Activated B cell treated with CpG ODN at 0.5 μM for 24 hours (primary cell): ENCODE measurements around the gene HIPK4. TPM values are rescaled to one million over a fixed set of nuclear protein-coding genes. Genes with fewer than 3 reads are reported as not detected.
"Not testable (repeated sequence)": the region's sequence is repeated elsewhere in the genome, so short reads cannot be mapped to it uniquely, and the experiment has no call there.

Experiments
- ATAC-seq: fragments of 200-7000 bp; cut with Tn5 transposase; one replicate; pipeline ENCODE4 v1.10.0; 2021; ENCODE audit warnings: low read depth, mild to moderate bottlenecking, moderate library complexity
- CTCF ChIA-PET: fragments of 350-600 bp; sonication (Branson Sonifier 250); formaldehyde crosslinking; loops from one replicate; lab custom pipeline; 2021; ENCODE audit warnings: antibody characterized with exemption; lab: Charles Lee
- POLR2A ChIA-PET: fragments of 350-600 bp; sonication (Branson Sonifier 250); formaldehyde crosslinking; loops from one replicate; lab custom pipeline; 2021; ENCODE audit warnings: antibody characterized with exemption; lab: Charles Lee
- DNase-seq: peaks from one replicate; pipeline ENCODE4 v3.0.0; 2022
- H3K27ac Mint-ChIP-seq: one replicate; pipeline ENCODE4 v1.8.0; 2020; ENCODE audit warnings: mixed read lengths
- H3K27me3 Mint-ChIP-seq: one replicate; pipeline ENCODE4 v1.8.0; 2021; ENCODE audit warnings: mixed read lengths
- H3K36me3 Mint-ChIP-seq: one replicate; pipeline ENCODE4 v1.8.0; 2021; ENCODE audit warnings: low read depth, mixed read lengths
- H3K4me1 Mint-ChIP-seq: one replicate; pipeline ENCODE4 v1.8.0; 2021; ENCODE audit warnings: mixed read lengths
- H3K4me3 Mint-ChIP-seq: one replicate; pipeline ENCODE4 v1.8.0; 2020; ENCODE audit warnings: mild to moderate bottlenecking, mixed read lengths
- H3K9me3 Mint-ChIP-seq: one replicate; pipeline ENCODE4 v1.8.0; 2020; ENCODE audit warnings: mixed read lengths
- intact Hi-C: fragments of 100-400 bp; cut with micrococcal nuclease; formaldehyde crosslinking; loops from one replicate; pipeline ENCODE4 v1.15.1; 2024
- total RNA-seq: library from RNA; stranded (reverse); gene quantifications from 2 replicates; pipeline ENCODE4 v1.2.3, GENCODE V29; 2022
- TF ChIP-seq, protein P1 (sequence below): fragments of 200-600 bp; IDR thresholded peaks from one replicate; pipeline ENCODE4 v1.8.0; 2022; ENCODE audit warnings: antibody characterized with exemption, mild to moderate bottlenecking

HIPK4 gene
- total RNA-seq: 0.09 TPM in 1 of 2 replicates, not detected in the other

DNA sequence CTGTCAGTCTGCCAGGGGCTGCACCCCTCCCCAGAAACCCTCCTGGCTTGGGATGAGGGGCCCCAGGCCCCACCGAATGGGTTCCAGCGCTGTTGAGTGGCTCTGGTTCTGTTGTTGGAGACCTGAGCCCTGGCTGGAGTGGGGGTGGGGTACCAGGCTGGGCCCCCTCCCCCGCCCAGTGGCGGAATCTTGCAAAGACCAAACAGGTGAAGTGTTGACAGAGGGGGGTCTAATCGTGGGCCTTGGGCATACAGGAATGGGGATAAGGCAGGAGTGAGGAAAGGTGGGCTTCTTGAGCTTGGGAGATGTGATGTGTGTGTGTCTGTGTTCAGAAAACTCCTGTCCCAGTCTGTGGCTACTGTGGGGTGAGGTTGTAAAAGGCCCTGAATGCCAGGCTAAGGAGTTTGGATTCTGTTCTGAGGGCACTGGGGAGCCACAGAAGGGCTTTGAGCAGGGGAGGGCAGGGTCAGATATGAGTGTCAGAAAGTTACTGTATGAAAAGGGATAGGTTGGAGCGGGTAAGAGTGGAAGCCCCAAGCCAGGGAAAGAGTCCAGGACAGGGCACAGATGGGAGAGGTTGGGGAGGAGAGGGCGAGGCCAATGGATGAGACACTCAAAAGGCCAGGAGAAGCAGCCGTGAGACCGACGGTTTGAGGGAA is at the start of gene HIPK4:
HIPK4 (minus strand) TSS at position 98 of the 659 bp plus-strand sequence. CDS start 279 bp downstream, outside the sequence.
- Mint-ChIP-seq H3K9me3 (no peaks in the 10 kb centered on the region), H3K4me1 (no peaks in the 10 kb centered on the region), H3K27me3 (peaks cover 4% of the 10 kb centered on the region), H3K27ac (no peak within 1 kb of the TSS), H3K36me3 (no peaks in the 10 kb centered on the region), H3K4me3 (no peak within 1 kb of the TSS)
- ChIA-PET POLR2A (interaction anchor here (0.7 kb wide), 2 partner anchors 35 to 88 kb away, joined by 3 to 4 read pairs; no protein-coding TSS in a partner anchor), CTCF (no interaction called here)
- intact Hi-C loops: no loop called here
- ATAC-seq (no peak), DNase-seq (no peak)
- TF ChIP-seq, protein P1, sequence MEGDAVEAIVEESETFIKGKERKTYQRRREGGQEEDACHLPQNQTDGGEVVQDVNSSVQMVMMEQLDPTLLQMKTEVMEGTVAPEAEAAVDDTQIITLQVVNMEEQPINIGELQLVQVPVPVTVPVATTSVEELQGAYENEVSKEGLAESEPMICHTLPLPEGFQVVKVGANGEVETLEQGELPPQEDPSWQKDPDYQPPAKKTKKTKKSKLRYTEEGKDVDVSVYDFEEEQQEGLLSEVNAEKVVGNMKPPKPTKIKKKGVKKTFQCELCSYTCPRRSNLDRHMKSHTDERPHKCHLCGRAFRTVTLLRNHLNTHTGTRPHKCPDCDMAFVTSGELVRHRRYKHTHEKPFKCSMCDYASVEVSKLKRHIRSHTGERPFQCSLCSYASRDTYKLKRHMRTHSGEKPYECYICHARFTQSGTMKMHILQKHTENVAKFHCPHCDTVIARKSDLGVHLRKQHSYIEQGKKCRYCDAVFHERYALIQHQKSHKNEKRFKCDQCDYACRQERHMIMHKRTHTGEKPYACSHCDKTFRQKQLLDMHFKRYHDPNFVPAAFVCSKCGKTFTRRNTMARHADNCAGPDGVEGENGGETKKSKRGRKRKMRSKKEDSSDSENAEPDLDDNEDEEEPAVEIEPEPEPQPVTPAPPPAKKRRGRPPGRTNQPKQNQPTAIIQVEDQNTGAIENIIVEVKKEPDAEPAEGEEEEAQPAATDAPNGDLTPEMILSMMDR: no peak

GRCh38 chr19:40438284-40438683 is 48.3 kb upstream of the HIPK4 start:
- Mint-ChIP-seq H3K4me1 (peaks cover 57% of the 10 kb centered on the region), H3K9me3 (no peaks in the 10 kb centered on the region), H3K36me3 (peaks cover 30% of the 10 kb centered on the region), H3K27ac (peak overlapping the region; percentile 39), H3K27me3 (no peaks in the 10 kb centered on the region), H3K4me3 (no peak overlapping the region)
- ATAC-seq (no peak), DNase-seq (no peak)
- intact Hi-C loops: no loop called here
- POLR2A ChIA-PET: interaction anchor here (1.0 to 1.4 kb wide), 2 partner anchors 11 to 18 kb away, joined by 5 to 8 read pairs; no protein-coding TSS in a partner anchor
- CTCF ChIA-PET: no interaction called here
- TF ChIP-seq, protein P1: no peak

- Mint-ChIP-seq H3K27ac (peak overlapping the region; percentile 94), H3K36me3 (no peaks in the 10 kb centered on the region), H3K9me3 (no peaks in the 10 kb centered on the region), H3K27me3 (no peaks in the 10 kb centered on the region), H3K4me3 (peak overlapping the region; percentile 87), H3K4me1 (peaks cover 39% of the 10 kb centered on the region)
- TF ChIP-seq, protein P1: no peak
- intact Hi-C loops: loop anchor here (2.0 kb wide), 1 partner anchor 13 kb away; no protein-coding TSS in a partner anchor
- POLR2A ChIA-PET: interaction anchor here (0.8 to 4.4 kb wide), 6 partner anchors 8 to 172 kb away, joined by 3 to 48 read pairs (median 19); partner anchors contain the start of genes BLVRB, SERTAD1 and SERTAD3
- DNase-seq (peak; percentile 63), ATAC-seq (peak; percentile 74)
- CTCF ChIA-PET: interaction anchor here (0.9 to 1.4 kb wide), 3 partner anchors 8 to 201 kb away, joined by 3 to 5 read pairs (median 3); partner anchors contain the start of genes SERTAD1 and SERTAD3
These were observed 43.6 kb upstream of the HIPK4 start for GRCh38 chr19:40433391-40434216.

- ATAC-seq, DNase-seq, H3K27me3 Mint-ChIP-seq, intact Hi-C loops, H3K9me3 Mint-ChIP-seq, H3K36me3 Mint-ChIP-seq: not testable (repeated sequence)
- Mint-ChIP-seq H3K4me3 (peak overlapping the region; percentile 87), H3K27ac (peak overlapping the region; percentile 94), H3K4me1 (peaks cover 34% of the 10 kb centered on the region)
- CTCF ChIA-PET: interaction anchor here (1.4 kb wide), 1 partner anchor 11 kb away, joined by 5 read pairs; the partner anchor contains the start of gene SERTAD3
- POLR2A ChIA-PET: interaction anchor here (0.6 to 4.4 kb wide), 5 partner anchors 11 to 1587 kb away, joined by 3 to 48 read pairs (median 7); partner anchors contain the start of gene SERTAD3
These were observed 42.8 kb upstream of the HIPK4 start for GRCh38 chr19:40432760-40433159.

GRCh38 chr19:40431698-40432097 is 41.7 kb upstream of the HIPK4 start:
- CTCF ChIA-PET: no interaction called here
- ATAC-seq (no peak), DNase-seq (no peak)
- TF ChIP-seq, protein P1: no peak
- peak overlapping the region; percentile 3 for H3K27ac Mint-ChIP-seq
- H3K36me3 Mint-ChIP-seq: no peaks in the 10 kb centered on the region
- no peaks in the 10 kb centered on the region for H3K9me3 Mint-ChIP-seq
- H3K4me1 Mint-ChIP-seq: peaks cover 37% of the 10 kb centered on the region
- POLR2A ChIA-PET: interaction anchor here (3.9 to 4.4 kb wide), 2 partner anchors 10 to 12 kb away, joined by 34 to 48 read pairs; partner anchors contain the start of gene SERTAD3
- no peaks in the 10 kb centered on the region for H3K27me3 Mint-ChIP-seq
- no peak overlapping the region for H3K4me3 Mint-ChIP-seq
- intact Hi-C loops: no loop called here

DNA sequence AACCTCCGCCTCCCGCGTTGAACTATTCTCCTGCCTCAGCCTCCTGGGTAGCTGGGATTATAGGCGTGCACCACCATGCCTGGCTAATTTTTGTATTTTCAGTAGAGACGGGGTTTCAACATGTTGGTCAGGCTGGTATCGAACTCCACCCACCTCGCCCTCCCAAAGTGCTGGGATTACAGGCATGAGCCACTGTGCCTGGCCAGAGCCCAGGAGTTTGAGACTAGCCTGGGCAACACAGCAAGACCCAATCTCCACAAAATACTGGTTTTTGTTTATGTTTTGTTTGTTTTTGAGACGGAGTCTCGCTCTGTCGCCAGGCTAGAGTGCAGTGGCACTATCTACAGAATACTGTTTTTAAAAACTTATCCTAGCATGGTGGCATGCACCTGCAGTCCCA is 40.3 kb upstream of the HIPK4 start:
- ATAC-seq, H3K4me3 Mint-ChIP-seq, H3K27ac Mint-ChIP-seq, CTCF ChIA-PET, H3K36me3 Mint-ChIP-seq, DNase-seq, intact Hi-C loops, H3K9me3 Mint-ChIP-seq, H3K27me3 Mint-ChIP-seq: not testable (repeated sequence)
- POLR2A ChIA-PET: interaction anchor here (0.7 to 1.4 kb wide), 4 partner anchors 9 to 1577 kb away, joined by 4 to 7 read pairs (median 6); no protein-coding TSS in a partner anchor
- H3K4me1 Mint-ChIP-seq: peaks cover 33% of the 10 kb centered on the region

GRCh38 chr19:40428197-40428596 is 38.2 kb upstream of the HIPK4 start:
- DNase-seq, H3K9me3 Mint-ChIP-seq, intact Hi-C loops, H3K27me3 Mint-ChIP-seq, H3K27ac Mint-ChIP-seq, H3K4me3 Mint-ChIP-seq, ATAC-seq, CTCF ChIA-PET, H3K36me3 Mint-ChIP-seq: not testable (repeated sequence)
- POLR2A ChIA-PET: interaction anchor here (1.2 to 4.2 kb wide), 2 partner anchors 15 to 25 kb away, joined by 3 to 89 read pairs; partner anchors contain the start of gene SERTAD3
- peaks cover 26% of the 10 kb centered on the region for H3K4me1 Mint-ChIP-seq
